Measurements from ENCODE around the gene CTSG.
"Not testable (repeated sequence)": the region's sequence is repeated elsewhere in the genome, so short reads cannot be mapped to it uniquely, and the experiment has no call there.

Gene CTSG

DNA sequence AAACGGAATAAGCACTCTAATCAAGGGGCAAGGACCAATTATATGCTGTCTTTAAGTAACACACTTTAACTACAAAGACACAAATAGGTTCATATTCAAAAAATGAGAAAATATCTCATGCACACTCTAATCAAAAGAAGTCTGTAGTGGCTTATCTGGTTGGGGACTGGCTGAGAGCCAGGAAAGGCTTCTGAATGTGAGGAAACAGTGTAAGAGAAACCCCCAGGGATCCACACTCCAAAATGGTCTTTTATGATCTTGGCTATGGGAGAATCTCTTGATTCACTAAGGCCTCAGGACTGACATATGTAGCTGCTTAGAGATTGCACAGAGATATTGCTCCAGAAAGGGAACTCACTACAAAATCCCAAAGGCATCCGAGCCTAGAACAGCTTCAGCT is 10.3 kb downstream of the CTSG start:
- TF ChIP-seq, protein P1, sequence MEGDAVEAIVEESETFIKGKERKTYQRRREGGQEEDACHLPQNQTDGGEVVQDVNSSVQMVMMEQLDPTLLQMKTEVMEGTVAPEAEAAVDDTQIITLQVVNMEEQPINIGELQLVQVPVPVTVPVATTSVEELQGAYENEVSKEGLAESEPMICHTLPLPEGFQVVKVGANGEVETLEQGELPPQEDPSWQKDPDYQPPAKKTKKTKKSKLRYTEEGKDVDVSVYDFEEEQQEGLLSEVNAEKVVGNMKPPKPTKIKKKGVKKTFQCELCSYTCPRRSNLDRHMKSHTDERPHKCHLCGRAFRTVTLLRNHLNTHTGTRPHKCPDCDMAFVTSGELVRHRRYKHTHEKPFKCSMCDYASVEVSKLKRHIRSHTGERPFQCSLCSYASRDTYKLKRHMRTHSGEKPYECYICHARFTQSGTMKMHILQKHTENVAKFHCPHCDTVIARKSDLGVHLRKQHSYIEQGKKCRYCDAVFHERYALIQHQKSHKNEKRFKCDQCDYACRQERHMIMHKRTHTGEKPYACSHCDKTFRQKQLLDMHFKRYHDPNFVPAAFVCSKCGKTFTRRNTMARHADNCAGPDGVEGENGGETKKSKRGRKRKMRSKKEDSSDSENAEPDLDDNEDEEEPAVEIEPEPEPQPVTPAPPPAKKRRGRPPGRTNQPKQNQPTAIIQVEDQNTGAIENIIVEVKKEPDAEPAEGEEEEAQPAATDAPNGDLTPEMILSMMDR (IDR thresholded peaks at IDR 0.05): no peak
- Mint-ChIP-seq H3K27ac (no peak overlapping the region), H3K4me3 (no peak overlapping the region), H3K4me1 (no peaks in the 10 kb centered on the region), H3K27me3 (ENCODE audit: low read depth, poor library complexity) (no peaks in the 10 kb centered on the region), H3K36me3 (ENCODE audit: low read depth) (no peaks in the 10 kb centered on the region), H3K9me3 (peaks cover 40% of the 10 kb centered on the region)
- DNase-seq: no peak

DNA sequence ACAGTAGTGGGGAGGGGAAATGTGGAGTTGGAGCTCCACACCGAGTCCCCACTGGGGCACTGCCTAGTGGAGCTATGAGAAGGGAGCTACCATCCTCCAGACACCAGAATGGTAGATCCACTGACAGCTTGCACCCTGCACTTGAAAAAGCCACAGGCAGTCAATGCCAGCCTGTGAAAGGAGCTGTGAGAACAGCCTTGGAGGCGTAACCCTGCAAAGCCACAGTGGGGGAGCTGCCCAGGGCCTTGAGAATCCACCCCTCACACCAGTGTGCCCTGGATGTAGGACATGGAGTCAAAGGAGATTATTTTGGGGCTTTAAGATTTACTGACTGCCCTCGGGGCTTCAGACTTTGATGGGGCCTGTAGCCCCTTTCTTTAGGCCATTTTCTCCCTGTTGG is 12.5 kb downstream of the CTSG start:
- DNase-seq: no peak
- H3K27me3 Mint-ChIP-seq (ENCODE audit: low read depth, poor library complexity): no peaks in the 10 kb centered on the region
- H3K9me3 Mint-ChIP-seq: peaks cover 34% of the 10 kb centered on the region
- no peaks in the 10 kb centered on the region for H3K4me1 Mint-ChIP-seq
- no peak overlapping the region for H3K27ac Mint-ChIP-seq
- H3K4me3 Mint-ChIP-seq: no peak overlapping the region
- TF ChIP-seq, protein P1 (IDR thresholded peaks at IDR 0.05): no peak
- H3K36me3 Mint-ChIP-seq (ENCODE audit: low read depth): no peaks in the 10 kb centered on the region

DNA sequence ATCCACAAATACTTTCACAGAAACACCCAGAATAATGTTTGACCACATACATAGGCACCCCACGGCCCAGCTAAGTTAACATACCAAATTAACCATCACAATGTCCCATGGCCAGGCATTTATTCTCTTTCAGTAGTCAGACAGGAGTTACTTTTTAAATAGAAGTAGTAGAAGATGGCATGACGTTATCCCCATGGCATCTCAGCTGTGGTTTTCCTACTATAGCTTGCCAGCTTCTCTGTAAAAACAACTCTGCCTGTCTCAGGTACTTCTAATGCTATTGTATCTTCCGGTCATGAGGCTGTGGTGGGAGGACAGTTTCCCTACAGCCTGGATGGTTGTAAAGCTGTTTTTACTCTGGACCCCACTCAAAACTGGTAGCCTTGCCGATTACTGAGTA is 19.3 kb downstream of the CTSG start:
- Mint-ChIP-seq H3K4me3 (no peak overlapping the region), H3K27me3 (ENCODE audit: low read depth, poor library complexity) (no peaks in the 10 kb centered on the region), H3K27ac (no peak overlapping the region), H3K9me3 (peaks cover 9% of the 10 kb centered on the region), H3K4me1 (no peaks in the 10 kb centered on the region), H3K36me3 (ENCODE audit: low read depth) (no peaks in the 10 kb centered on the region)
- TF ChIP-seq, protein P1 (IDR thresholded peaks at IDR 0.05): no peak
- no peak for DNase-seq

DNA sequence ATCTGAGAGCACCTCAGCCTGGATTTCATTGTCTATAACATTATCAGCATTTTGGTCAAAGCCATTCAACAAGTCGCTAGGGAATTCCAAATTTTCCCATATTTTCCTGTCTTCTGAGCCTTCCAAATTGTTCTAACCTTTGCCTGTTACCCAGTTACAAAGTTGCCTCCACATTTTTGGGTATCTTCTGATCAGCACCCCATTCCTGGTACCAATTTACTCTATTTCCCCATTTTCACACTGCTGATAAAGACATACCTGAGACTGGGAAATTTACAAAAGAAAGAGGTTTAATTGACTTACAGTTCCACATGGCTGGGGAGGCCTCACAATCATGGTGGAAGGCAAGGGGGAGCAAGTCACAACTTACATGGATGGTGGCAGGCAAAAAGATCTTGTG is 27.0 kb downstream of the CTSG start:
- H3K9me3 Mint-ChIP-seq: peaks cover 73% of the 10 kb centered on the region
- not testable (repeated sequence) for H3K36me3 Mint-ChIP-seq (ENCODE audit: low read depth); H3K27ac Mint-ChIP-seq; H3K4me1 Mint-ChIP-seq; H3K27me3 Mint-ChIP-seq (ENCODE audit: low read depth, poor library complexity); DNase-seq; H3K4me3 Mint-ChIP-seq

DNA sequence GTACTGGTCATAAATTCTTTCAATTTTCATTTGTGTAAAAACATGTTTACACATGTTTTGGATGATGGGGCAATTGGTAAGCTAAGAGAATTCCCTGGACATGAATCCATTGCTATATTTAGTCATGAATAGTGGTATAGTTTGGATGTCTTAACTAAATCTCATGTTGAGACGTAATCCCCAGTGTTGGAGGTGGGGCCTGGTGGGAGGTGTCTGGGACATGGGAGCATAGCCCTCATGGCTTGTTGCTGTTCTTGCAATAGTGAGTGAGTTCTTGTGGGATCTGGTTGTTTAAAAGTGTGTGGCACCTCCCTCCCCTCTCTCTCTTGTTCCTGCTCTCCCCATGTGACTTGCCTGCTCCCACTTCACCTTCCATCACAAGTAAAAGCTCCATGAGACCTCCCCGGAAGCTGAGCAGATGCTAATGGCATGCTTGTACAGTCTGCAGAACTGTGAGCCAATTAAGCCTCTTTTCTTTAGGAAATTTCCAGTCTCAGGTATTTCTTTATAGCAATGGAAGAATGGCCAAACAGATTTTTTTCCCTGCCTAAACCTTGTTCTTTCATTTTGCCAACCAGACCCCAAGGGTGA is 33.6 kb downstream of the CTSG start:
- H3K27ac Mint-ChIP-seq: no peak overlapping the region
- no peaks in the 10 kb centered on the region for H3K27me3 Mint-ChIP-seq (ENCODE audit: low read depth, poor library complexity)
- DNase-seq: no peak
- H3K4me1 Mint-ChIP-seq: no peaks in the 10 kb centered on the region
- H3K9me3 Mint-ChIP-seq: peaks cover 43% of the 10 kb centered on the region
- H3K36me3 Mint-ChIP-seq (ENCODE audit: low read depth): no peaks in the 10 kb centered on the region
- TF ChIP-seq, protein P1 (IDR thresholded peaks at IDR 0.05): no peak
- H3K4me3 Mint-ChIP-seq: no peak overlapping the region

DNA sequence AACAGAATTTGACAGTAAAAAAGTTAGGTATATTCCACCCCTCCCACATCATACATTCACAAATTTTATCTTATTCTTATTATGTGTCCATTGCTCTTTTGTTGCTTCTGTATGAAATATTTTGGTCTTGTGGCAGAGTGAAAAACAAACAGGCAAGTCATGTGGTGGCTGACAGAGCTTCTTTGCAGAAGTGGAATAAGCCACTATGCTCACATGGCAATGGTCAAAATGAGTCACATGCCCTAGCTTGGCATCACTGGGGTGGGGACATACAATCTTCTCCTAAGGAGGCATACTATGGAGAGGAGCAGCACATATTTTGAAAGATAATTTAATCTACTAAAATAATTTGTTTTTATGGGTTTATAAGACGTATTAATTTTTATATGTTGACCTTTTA is 40.3 kb downstream of the CTSG start:
- Mint-ChIP-seq H3K27me3 (ENCODE audit: low read depth, poor library complexity) (no peaks in the 10 kb centered on the region), H3K36me3 (ENCODE audit: low read depth) (no peaks in the 10 kb centered on the region), H3K4me1 (no peaks in the 10 kb centered on the region), H3K27ac (no peak overlapping the region), H3K4me3 (no peak overlapping the region), H3K9me3 (peaks cover 5% of the 10 kb centered on the region)
- no peak for DNase-seq
- TF ChIP-seq, protein P1 (IDR thresholded peaks at IDR 0.05): no peak

Measured in nephron progenitor cell (in vitro differentiated cells).